ENCODE results near the gene WFIKKN1. TPM values are rescaled to one million over a fixed set of nuclear protein-coding genes. Genes with fewer than 3 reads are reported as not detected.
A peak's percentile ranks its signal among the peaks of the same experiment; 100 is the strongest.

The WFIKKN1 gene
- total RNA-seq, 1 experiment from 2014 or later, result 12.3 TPM

DNA sequence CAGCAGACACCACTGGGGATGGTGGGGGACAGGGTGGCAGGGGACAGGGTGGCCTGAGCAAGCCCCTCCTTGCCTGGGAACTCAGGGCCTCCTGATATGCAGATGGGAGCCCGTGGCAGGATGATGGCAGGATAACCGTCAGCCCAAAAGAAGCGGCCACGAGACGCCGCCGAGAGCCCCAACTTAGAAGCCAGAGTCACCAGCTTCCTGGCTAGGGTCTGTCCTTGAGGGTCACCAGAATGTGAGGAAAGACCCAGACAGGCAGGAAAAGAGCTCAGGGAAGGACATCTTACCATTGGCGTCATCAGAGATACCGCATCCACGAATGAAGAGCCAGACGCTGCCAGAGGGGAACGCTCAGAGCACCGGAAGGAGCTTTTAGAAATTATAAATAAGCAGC is 21.5 kb upstream of the WFIKKN1 start:
- Mint-ChIP-seq H3K27ac (no peak overlapping the region), H3K4me3 (no peak overlapping the region), H3K36me3 (peaks cover 22% of the 10 kb centered on the region), H3K4me1 (peaks cover 8% of the 10 kb centered on the region), H3K27me3 (ENCODE audit: low read depth) (no peaks in the 10 kb centered on the region), H3K9me3 (peaks cover 11% of the 10 kb centered on the region)
- DNase-seq (ENCODE audit: low spot score), result no peak
- no peak for ATAC-seq
- ChIA-PET POLR2A (interaction anchor here (1.0 kb wide), 1 partner anchor 8 kb away, joined by 3 read pairs; no protein-coding TSS in a partner anchor), CTCF (interaction anchor here (0.7 to 2.7 kb wide), 9 partner anchors 9 to 142 kb away, joined by 3 to 17 read pairs (median 5); no protein-coding TSS in a partner anchor)
- TF ChIP-seq ZNF671 (CRISPR knock-in tag; IDR thresholded peaks at IDR 0.05) (no peak), FOXK1 (CRISPR knock-in tag; IDR thresholded peaks at IDR 0.05) (no peak), RORB (CRISPR knock-in tag; IDR thresholded peaks at IDR 0.05) (no peak), ZNF423 (CRISPR knock-in tag; IDR thresholded peaks at IDR 0.05) (no peak), ATF1 (CRISPR knock-in tag; IDR thresholded peaks at IDR 0.05) (no peak), CREM (CRISPR knock-in tag; IDR thresholded peaks at IDR 0.05) (no peak), NR2C2 (CRISPR knock-in tag; IDR thresholded peaks at IDR 0.05) (no peak)
- TF ChIP-seq, protein P1, sequence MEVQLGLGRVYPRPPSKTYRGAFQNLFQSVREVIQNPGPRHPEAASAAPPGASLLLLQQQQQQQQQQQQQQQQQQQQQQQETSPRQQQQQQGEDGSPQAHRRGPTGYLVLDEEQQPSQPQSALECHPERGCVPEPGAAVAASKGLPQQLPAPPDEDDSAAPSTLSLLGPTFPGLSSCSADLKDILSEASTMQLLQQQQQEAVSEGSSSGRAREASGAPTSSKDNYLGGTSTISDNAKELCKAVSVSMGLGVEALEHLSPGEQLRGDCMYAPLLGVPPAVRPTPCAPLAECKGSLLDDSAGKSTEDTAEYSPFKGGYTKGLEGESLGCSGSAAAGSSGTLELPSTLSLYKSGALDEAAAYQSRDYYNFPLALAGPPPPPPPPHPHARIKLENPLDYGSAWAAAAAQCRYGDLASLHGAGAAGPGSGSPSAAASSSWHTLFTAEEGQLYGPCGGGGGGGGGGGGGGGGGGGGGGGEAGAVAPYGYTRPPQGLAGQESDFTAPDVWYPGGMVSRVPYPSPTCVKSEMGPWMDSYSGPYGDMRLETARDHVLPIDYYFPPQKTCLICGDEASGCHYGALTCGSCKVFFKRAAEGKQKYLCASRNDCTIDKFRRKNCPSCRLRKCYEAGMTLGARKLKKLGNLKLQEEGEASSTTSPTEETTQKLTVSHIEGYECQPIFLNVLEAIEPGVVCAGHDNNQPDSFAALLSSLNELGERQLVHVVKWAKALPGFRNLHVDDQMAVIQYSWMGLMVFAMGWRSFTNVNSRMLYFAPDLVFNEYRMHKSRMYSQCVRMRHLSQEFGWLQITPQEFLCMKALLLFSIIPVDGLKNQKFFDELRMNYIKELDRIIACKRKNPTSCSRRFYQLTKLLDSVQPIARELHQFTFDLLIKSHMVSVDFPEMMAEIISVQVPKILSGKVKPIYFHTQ (CRISPR knock-in tag; IDR thresholded peaks at IDR 0.05), result no peak
- TF ChIP-seq, protein P2, sequence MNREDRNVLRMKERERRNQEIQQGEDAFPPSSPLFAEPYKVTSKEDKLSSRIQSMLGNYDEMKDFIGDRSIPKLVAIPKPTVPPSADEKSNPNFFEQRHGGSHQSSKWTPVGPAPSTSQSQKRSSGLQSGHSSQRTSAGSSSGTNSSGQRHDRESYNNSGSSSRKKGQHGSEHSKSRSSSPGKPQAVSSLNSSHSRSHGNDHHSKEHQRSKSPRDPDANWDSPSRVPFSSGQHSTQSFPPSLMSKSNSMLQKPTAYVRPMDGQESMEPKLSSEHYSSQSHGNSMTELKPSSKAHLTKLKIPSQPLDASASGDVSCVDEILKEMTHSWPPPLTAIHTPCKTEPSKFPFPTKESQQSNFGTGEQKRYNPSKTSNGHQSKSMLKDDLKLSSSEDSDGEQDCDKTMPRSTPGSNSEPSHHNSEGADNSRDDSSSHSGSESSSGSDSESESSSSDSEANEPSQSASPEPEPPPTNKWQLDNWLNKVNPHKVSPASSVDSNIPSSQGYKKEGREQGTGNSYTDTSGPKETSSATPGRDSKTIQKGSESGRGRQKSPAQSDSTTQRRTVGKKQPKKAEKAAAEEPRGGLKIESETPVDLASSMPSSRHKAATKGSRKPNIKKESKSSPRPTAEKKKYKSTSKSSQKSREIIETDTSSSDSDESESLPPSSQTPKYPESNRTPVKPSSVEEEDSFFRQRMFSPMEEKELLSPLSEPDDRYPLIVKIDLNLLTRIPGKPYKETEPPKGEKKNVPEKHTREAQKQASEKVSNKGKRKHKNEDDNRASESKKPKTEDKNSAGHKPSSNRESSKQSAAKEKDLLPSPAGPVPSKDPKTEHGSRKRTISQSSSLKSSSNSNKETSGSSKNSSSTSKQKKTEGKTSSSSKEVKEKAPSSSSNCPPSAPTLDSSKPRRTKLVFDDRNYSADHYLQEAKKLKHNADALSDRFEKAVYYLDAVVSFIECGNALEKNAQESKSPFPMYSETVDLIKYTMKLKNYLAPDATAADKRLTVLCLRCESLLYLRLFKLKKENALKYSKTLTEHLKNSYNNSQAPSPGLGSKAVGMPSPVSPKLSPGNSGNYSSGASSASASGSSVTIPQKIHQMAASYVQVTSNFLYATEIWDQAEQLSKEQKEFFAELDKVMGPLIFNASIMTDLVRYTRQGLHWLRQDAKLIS (CRISPR knock-in tag; IDR thresholded peaks at IDR 0.05; ENCODE audit: borderline replicate concordance), result no peak

DNA sequence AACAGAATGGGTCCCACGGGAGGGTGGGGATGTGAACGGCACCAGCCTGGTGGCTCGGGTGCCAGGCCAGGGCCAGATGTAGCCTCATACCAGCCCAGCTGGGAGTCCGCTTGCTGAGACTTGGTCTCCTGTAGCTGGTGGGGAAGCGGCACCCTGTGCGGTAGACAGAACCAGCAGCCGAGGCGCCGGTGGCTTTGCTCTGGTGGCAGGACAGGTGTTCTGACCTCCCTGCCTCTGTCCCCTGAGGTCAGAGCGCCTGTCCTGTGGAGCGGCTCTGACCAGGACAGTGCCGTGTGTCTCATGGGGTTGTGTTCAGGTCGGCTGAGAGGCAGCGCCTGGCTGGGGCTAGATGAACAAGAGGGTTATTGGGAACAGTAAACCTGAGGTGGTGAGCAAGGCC is 20.8 kb upstream of the WFIKKN1 start:
- peaks cover 20% of the 10 kb centered on the region for H3K36me3 Mint-ChIP-seq
- ATAC-seq, result no peak
- peak overlapping the region; percentile 50; the same call in 1 of the 2 replicates for H3K27ac Mint-ChIP-seq
- H3K27me3 Mint-ChIP-seq (ENCODE audit: low read depth), result no peaks in the 10 kb centered on the region
- ChIA-PET CTCF (interaction anchor here (0.6 to 2.7 kb wide), 10 partner anchors 9 to 143 kb away, joined by 3 to 17 read pairs (median 4); partner anchors contain the start of gene RAB40C), POLR2A (interaction anchor here (1.0 kb wide), 1 partner anchor 9 kb away, joined by 3 read pairs; no protein-coding TSS in a partner anchor)
- TF ChIP-seq FOXJ3 (CRISPR knock-in tag; IDR thresholded peaks at IDR 0.05; ENCODE audit: borderline replicate concordance) (no peak), SMAD3 (CRISPR knock-in tag; IDR thresholded peaks at IDR 0.05; ENCODE audit: borderline replicate concordance) (no peak), NR2C2 (CRISPR knock-in tag; IDR thresholded peaks at IDR 0.05) (no peak), RORB (CRISPR knock-in tag; IDR thresholded peaks at IDR 0.05) (no peak), OVOL2 (CRISPR knock-in tag; IDR thresholded peaks at IDR 0.05; ENCODE audit: borderline replicate concordance) (no peak), MAX (CRISPR knock-in tag; IDR thresholded peaks at IDR 0.05) (no peak), EMX1 (CRISPR knock-in tag; IDR thresholded peaks at IDR 0.05) (no peak), PRDM15 (CRISPR knock-in tag; IDR thresholded peaks at IDR 0.05) (no peak), ZBTB21 (CRISPR knock-in tag; IDR thresholded peaks at IDR 0.05; ENCODE audit: borderline replicate concordance) (no peak), ATF1 (CRISPR knock-in tag; IDR thresholded peaks at IDR 0.05) (no peak), NFE2L1 (CRISPR knock-in tag; IDR thresholded peaks at IDR 0.05) (no peak), MXD4 (CRISPR knock-in tag; IDR thresholded peaks at IDR 0.05; ENCODE audit: borderline replicate concordance) (no peak), GABPB1 (CRISPR knock-in tag; IDR thresholded peaks at IDR 0.05) (no peak), TP53 (CRISPR knock-in tag; IDR thresholded peaks at IDR 0.05) (no peak)
- TF ChIP-seq, protein P3, sequence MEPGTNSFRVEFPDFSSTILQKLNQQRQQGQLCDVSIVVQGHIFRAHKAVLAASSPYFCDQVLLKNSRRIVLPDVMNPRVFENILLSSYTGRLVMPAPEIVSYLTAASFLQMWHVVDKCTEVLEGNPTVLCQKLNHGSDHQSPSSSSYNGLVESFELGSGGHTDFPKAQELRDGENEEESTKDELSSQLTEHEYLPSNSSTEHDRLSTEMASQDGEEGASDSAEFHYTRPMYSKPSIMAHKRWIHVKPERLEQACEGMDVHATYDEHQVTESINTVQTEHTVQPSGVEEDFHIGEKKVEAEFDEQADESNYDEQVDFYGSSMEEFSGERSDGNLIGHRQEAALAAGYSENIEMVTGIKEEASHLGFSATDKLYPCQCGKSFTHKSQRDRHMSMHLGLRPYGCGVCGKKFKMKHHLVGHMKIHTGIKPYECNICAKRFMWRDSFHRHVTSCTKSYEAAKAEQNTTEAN (CRISPR knock-in tag; IDR thresholded peaks at IDR 0.05), result no peak
- TF ChIP-seq, protein P1 (CRISPR knock-in tag; IDR thresholded peaks at IDR 0.05), result no peak
- DNase-seq (ENCODE audit: low spot score), result no peak
- H3K4me1 Mint-ChIP-seq, result peaks cover 8% of the 10 kb centered on the region
- no peak overlapping the region for H3K4me3 Mint-ChIP-seq
- peaks cover 7% of the 10 kb centered on the region for H3K9me3 Mint-ChIP-seq
